Endothelial cell of umbilical vein (primary cell): Measurements from ENCODE around the gene CTNND2. TPM values are rescaled to one million over a fixed set of nuclear protein-coding genes. Genes with fewer than 3 reads are reported as not detected.

Experiments used
- BruUV-seq: library from RNA; stranded (reverse); fragments of 400-500 nt; replicated peaks from 2 replicates; lab custom pipeline; 2021; lab: Mats Ljungman, UMichigan
- CTCF ChIA-PET: fragments of 300-600, 350-600 bp; sonication (Branson Sonifier 250); formaldehyde crosslinking; loops from one replicate; lab custom pipeline; 2021; ENCODE audit warnings: antibody characterized with exemption, inconsistent platforms; lab: Charles Lee
- POLR2A ChIA-PET: fragments of 300-600, 350-600 bp; sonication (Branson Sonifier 250); formaldehyde crosslinking; loops from one replicate; lab custom pipeline; 2021; ENCODE audit warnings: antibody characterized with exemption, inconsistent platforms; lab: Charles Lee
- DNase-seq: peaks from one replicate; pipeline ENCODE4 v3.0.0-alpha.2; 2011; ENCODE audit warnings: low read depth, low spot score
- FAIRE-seq: peaks from 2 replicates; lab custom pipeline; 2011; peaks lifted over from hg19 to GRCh38; lab: Jason Lieb, UNC
- H2AFZ ChIP-seq: 2 replicates; pipeline ENCODE4 v1.6.0; 2012; ENCODE audit warnings: low read depth, low read length, control low read depth, inconsistent platforms
- H3K27ac ChIP-seq: 2 replicates; pipeline ENCODE4 v1.5.1; 2011; ENCODE audit warnings: low read depth, mild to moderate bottlenecking, control low read depth, low read length, moderate library complexity; ENCODE audit not compliant: insufficient read depth
- H3K27me3 ChIP-seq, 2 experiments: 2 replicates each; pipeline versions ENCODE4 v1.6.0 to v1.6.1; 2011; ENCODE audit warnings: low read length in 2 of 2, mixed read lengths in 1 of 2; ENCODE audit not compliant: control insufficient read depth in 2 of 2, insufficient read depth in 2 of 2
- H3K36me3 ChIP-seq, 2 experiments: 2 replicates in 1 of 2; 3 replicates in 1 of 2; pipeline ENCODE4 v1.5.1; 2011; ENCODE audit warnings: low read length in 2 of 2, mild to moderate bottlenecking in 1 of 2, moderate library complexity in 1 of 2; ENCODE audit not compliant: control insufficient read depth in 2 of 2, insufficient read depth in 2 of 2; ENCODE audit errors: extremely low read depth in 1 of 2
- H3K4me1 ChIP-seq: 3 replicates; pipeline ENCODE4 v1.5.1; 2011; ENCODE audit warnings: mild to moderate bottlenecking, low read length; ENCODE audit not compliant: control insufficient read depth, insufficient read depth; ENCODE audit errors: extremely low read depth
- H3K4me2 ChIP-seq: 2 replicates; pipeline ENCODE4 v1.6.1; 2011; ENCODE audit warnings: low read length, control low read depth, mixed read lengths; ENCODE audit not compliant: insufficient read depth
- H3K4me3 ChIP-seq, 3 experiments: fragments of 200-600 bp in 1 of 3; sonication (generic), shearing (Covaris generic) in 1 of 3; replicated peaks in 1 of 3; 2 replicates each; pipeline ENCODE4 v1.5.1; 2011 to 2016; ENCODE audit warnings: control low read depth in 3 of 3, low read length in 3 of 3, mild to moderate bottlenecking in 2 of 3, inconsistent platforms in 1 of 3, low read depth in 1 of 3, moderate library complexity in 1 of 3; ENCODE audit not compliant: insufficient read depth in 1 of 3
- H3K79me2 ChIP-seq: 2 replicates; pipeline ENCODE4 v1.6.0; 2012; ENCODE audit warnings: low read length, inconsistent platforms; ENCODE audit not compliant: control insufficient read depth, insufficient read depth
- H3K9ac ChIP-seq: replicated peaks from 2 replicates; pipeline ENCODE3; 2011; ENCODE audit warnings: low read length, control low read depth; ENCODE audit not compliant: insufficient read depth; ENCODE audit errors: extremely low read depth
- H3K9me1 ChIP-seq: replicated peaks from 3 replicates; pipeline ENCODE4 v1.6.0; 2011; ENCODE audit warnings: mild to moderate bottlenecking, low read length; ENCODE audit not compliant: control insufficient read depth, insufficient read depth; ENCODE audit errors: extremely low read depth
- H3K9me3 ChIP-seq: replicated peaks from 2 replicates; pipeline ENCODE4 v1.5.1; 2012; ENCODE audit warnings: low read length, inconsistent platforms; ENCODE audit not compliant: control insufficient read depth, insufficient read depth
- H4K20me1 ChIP-seq: replicated peaks from 2 replicates; pipeline ENCODE3; 2011; ENCODE audit warnings: mild to moderate bottlenecking, low read length; ENCODE audit not compliant: control insufficient read depth, insufficient read depth; ENCODE audit errors: extremely low read depth
- CTCF ChIP-seq, 2 donors: IDR thresholded peaks; 1 replicate in 1 of 2; 2 replicates in 1 of 2; pipeline ENCODE4 v1.5.1; 2011; ENCODE audit warnings: low read length in 2 of 2, mild to moderate bottlenecking in 2 of 2, moderate library complexity in 2 of 2, control low read depth in 1 of 2, inconsistent platforms in 1 of 2, low read depth in 1 of 2; ENCODE audit not compliant: insufficient read depth in 1 of 2; ENCODE audit errors: extremely low read depth in 1 of 2
- EZH2 ChIP-seq: IDR thresholded peaks from 2 replicates; pipeline ENCODE4 v1.6.1; 2012; ENCODE audit warnings: borderline replicate concordance, low read depth, mild to moderate bottlenecking, moderate library complexity, low read length, inconsistent platforms; ENCODE audit not compliant: severe bottlenecking
- FOS ChIP-seq: IDR thresholded peaks from 2 replicates; pipeline ENCODE4 v1.6.1; 2011; ENCODE audit warnings: mild to moderate bottlenecking, low read length, moderate library complexity, borderline replicate concordance; ENCODE audit not compliant: insufficient read depth
- GATA2 ChIP-seq: IDR thresholded peaks from 2 replicates; pipeline ENCODE4 v1.7.0; 2011; ENCODE audit warnings: low read depth, mild to moderate bottlenecking, moderate library complexity, mixed read lengths, low read length; ENCODE audit not compliant: insufficient read length, insufficient read depth
- JUN ChIP-seq: IDR thresholded peaks from 2 replicates; pipeline ENCODE4 v1.6.1; 2011; ENCODE audit warnings: borderline replicate concordance, low read depth; ENCODE audit not compliant: insufficient read length, insufficient read depth
- MAX ChIP-seq: IDR thresholded peaks from 2 replicates; pipeline ENCODE4 v1.6.1; 2011; ENCODE audit not compliant: insufficient read depth, insufficient read length
- MYC ChIP-seq: IDR thresholded peaks from one replicate; pipeline ENCODE4 v1.6.1; 2011; ENCODE audit warnings: mild to moderate bottlenecking, low read depth, low read length
- POLR2A ChIP-seq: IDR thresholded peaks from 2 replicates; pipeline ENCODE4 v1.6.1; 2012; ENCODE audit warnings: low read depth, mild to moderate bottlenecking, control low read depth, low read length
- POLR2AphosphoS5 ChIP-seq: IDR thresholded peaks from 2 replicates; pipeline ENCODE4 v1.6.1; 2012; ENCODE audit warnings: low read depth, mild to moderate bottlenecking, control low read depth, low read length, moderate library complexity; ENCODE audit not compliant: insufficient read depth
- dilution Hi-C: fragments of 300-500 bp; cut with MboI; formaldehyde crosslinking; loops from one replicate; pipeline ENCODE4 v1.15.0; 2019; ENCODE audit warnings: low sequenced_read_pairs; ENCODE audit not compliant: extremely low pct_ligation_motif_present
- intact Hi-C: fragments of 100-400 bp; cut with micrococcal nuclease; formaldehyde crosslinking; loops from one replicate; pipeline ENCODE4 v1.10.0; 2022
- polyA plus RNA-seq, 4 experiments: library from polyadenylated mRNA; depleted of rRNA in 3 of 4; stranded (reverse) in 3 of 4; unstranded in 1 of 4; fragments of >200 nt; gene quantifications; 2 replicates each; pipeline versions ENCODE4 v1.2.1 to v1.2.3, GENCODE V29; 2011 to 2012; ENCODE audit warnings: missing spikeins in 1 of 4
- total RNA-seq: library from RNA; stranded (reverse); gene quantifications from 2 replicates; pipeline ENCODE4 v1.2.3, GENCODE V29; 2021

The CTNND2 gene
- total and polyA plus RNA-seq, 2 donors (not counting 3 experiments of a cell fraction or from before 2014, with no cell fraction given): not detected

DNA sequence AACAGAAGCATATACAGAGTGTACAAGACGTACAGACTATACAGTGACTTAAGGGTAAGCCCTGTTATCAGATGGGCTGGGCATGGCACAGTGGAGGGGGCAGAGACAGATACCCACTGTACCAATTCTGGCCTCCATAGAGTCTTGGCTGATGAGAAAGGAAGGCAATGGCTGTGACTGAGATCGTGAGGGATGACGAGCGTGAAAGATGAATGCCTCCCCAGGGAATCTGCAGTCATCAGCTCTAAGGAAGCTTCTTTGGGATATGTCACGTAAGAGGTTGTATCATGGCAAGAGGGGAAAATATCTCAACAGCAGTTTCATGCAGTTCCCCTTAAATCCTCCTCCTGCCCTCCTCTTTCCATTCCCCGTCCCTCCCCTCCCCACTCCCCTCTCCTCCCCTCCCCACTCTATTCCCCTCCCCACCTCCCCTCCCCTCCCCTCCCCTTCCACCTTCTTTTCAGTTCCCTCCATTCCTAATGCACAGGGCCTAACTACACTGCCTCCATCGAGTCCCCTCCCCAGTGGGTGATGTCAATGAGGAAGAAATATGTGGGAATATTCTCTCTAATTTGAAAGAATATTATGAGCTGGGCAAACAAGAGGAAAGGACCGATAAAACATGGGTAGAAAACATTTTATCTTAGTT lies 916.8 kb downstream of the CTNND2 start:
- intact Hi-C loops: loop anchor here (5.0 kb wide), 1 partner anchor 290 kb away; no protein-coding TSS in a partner anchor
- no peak for DNase-seq
- dilution Hi-C loops: no loop called here
- BruUV-seq: no TSS peak
- Histone ChIP-seq H2AFZ (no peak overlapping the region), H3K27me3 (no peaks in the 10 kb centered on the region), H3K4me3 (no peak overlapping the region), H3K4me2 (no peak overlapping the region), H3K79me2 (no peaks in the 10 kb centered on the region), H3K36me3 (no peaks in the 10 kb centered on the region), H3K9me1 (no peaks in the 10 kb centered on the region), H3K4me1 (no peaks in the 10 kb centered on the region), H3K27ac (no peak overlapping the region), H3K9ac (no peak overlapping the region), H4K20me1 (no peaks in the 10 kb centered on the region), H3K9me3 (no peaks in the 10 kb centered on the region)
- ChIA-PET CTCF (interaction anchor here (1.2 to 1.5 kb wide), 2 partner anchors 12 to 13 kb away, joined by 4 to 5 read pairs; no protein-coding TSS in a partner anchor), POLR2A (no interaction called here)
- no peak for FAIRE-seq
- TF ChIP-seq JUN (no peak), EZH2 (no peak), MYC (no peak), FOS (no peak), GATA2 (no peak), POLR2A (no peak), POLR2AphosphoS5 (no peak), CTCF (IDR thresholded peaks at IDR 0.05; ENCODE audit: extremely low read depth in 1 of 2, insufficient read depth in 1 of 2, low read depth in 1 of 2, low read length in 2 of 2) (no peak), MAX (no peak)
